SU-DHL-6 (cell line): ENCODE measurements around the gene SRSF5.

ENCODE experiments used
- EZH2phosphoT487 ChIP-seq: fragments of 200-600 bp; sonication (generic), shearing (Covaris generic); conservative IDR thresholded peaks from 2 replicates; pipeline ENCODE4 v1.6.1; 2018; ENCODE audit warnings: mild to moderate bottlenecking, antibody characterized with exemption, low read length, moderate library complexity, mixed read lengths
- TF ChIP-seq, protein P1 (sequence below): fragments of 200-600 bp; sonication (generic); IDR thresholded peaks from one replicate; pipeline ENCODE4 v1.5.1; 2017; ENCODE audit warnings: antibody characterized with exemption, mild to moderate bottlenecking, low read length, moderate library complexity; ENCODE audit not compliant: insufficient read depth, poor library complexity, severe bottlenecking

GRCh38 chr14:69796797-69797500 lies 30.0 kb downstream of the SRSF5 start, which contains the start of gene SLC10A1:
- TF ChIP-seq, protein P1, sequence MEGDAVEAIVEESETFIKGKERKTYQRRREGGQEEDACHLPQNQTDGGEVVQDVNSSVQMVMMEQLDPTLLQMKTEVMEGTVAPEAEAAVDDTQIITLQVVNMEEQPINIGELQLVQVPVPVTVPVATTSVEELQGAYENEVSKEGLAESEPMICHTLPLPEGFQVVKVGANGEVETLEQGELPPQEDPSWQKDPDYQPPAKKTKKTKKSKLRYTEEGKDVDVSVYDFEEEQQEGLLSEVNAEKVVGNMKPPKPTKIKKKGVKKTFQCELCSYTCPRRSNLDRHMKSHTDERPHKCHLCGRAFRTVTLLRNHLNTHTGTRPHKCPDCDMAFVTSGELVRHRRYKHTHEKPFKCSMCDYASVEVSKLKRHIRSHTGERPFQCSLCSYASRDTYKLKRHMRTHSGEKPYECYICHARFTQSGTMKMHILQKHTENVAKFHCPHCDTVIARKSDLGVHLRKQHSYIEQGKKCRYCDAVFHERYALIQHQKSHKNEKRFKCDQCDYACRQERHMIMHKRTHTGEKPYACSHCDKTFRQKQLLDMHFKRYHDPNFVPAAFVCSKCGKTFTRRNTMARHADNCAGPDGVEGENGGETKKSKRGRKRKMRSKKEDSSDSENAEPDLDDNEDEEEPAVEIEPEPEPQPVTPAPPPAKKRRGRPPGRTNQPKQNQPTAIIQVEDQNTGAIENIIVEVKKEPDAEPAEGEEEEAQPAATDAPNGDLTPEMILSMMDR: no peak
- no peak for TF ChIP-seq EZH2phosphoT487
